Stimulated activated CD8-positive, alpha-beta memory T cell treated with anti-CD3 and anti-CD28 coated beads, Interleukin-7, amount 100 ng/mL, for 1 hour (primary cell): ENCODE measurements around the gene GANC.
"Not testable (repeated sequence)": the region's sequence is repeated elsewhere in the genome, so short reads cannot be mapped to it uniquely, and the experiment has no call there.

Experiments
- DNase-seq, 2 donors: peaks; one replicate each; pipeline ENCODE4 v3.0.0-alpha.2; 2020; ENCODE audit warnings: low read depth in 2 of 2

The GANC gene, protein sequence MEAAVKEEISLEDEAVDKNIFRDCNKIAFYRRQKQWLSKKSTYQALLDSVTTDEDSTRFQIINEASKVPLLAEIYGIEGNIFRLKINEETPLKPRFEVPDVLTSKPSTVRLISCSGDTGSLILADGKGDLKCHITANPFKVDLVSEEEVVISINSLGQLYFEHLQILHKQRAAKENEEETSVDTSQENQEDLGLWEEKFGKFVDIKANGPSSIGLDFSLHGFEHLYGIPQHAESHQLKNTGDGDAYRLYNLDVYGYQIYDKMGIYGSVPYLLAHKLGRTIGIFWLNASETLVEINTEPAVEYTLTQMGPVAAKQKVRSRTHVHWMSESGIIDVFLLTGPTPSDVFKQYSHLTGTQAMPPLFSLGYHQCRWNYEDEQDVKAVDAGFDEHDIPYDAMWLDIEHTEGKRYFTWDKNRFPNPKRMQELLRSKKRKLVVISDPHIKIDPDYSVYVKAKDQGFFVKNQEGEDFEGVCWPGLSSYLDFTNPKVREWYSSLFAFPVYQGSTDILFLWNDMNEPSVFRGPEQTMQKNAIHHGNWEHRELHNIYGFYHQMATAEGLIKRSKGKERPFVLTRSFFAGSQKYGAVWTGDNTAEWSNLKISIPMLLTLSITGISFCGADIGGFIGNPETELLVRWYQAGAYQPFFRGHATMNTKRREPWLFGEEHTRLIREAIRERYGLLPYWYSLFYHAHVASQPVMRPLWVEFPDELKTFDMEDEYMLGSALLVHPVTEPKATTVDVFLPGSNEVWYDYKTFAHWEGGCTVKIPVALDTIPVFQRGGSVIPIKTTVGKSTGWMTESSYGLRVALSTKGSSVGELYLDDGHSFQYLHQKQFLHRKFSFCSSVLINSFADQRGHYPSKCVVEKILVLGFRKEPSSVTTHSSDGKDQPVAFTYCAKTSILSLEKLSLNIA (N-terminal part only)

DNA sequence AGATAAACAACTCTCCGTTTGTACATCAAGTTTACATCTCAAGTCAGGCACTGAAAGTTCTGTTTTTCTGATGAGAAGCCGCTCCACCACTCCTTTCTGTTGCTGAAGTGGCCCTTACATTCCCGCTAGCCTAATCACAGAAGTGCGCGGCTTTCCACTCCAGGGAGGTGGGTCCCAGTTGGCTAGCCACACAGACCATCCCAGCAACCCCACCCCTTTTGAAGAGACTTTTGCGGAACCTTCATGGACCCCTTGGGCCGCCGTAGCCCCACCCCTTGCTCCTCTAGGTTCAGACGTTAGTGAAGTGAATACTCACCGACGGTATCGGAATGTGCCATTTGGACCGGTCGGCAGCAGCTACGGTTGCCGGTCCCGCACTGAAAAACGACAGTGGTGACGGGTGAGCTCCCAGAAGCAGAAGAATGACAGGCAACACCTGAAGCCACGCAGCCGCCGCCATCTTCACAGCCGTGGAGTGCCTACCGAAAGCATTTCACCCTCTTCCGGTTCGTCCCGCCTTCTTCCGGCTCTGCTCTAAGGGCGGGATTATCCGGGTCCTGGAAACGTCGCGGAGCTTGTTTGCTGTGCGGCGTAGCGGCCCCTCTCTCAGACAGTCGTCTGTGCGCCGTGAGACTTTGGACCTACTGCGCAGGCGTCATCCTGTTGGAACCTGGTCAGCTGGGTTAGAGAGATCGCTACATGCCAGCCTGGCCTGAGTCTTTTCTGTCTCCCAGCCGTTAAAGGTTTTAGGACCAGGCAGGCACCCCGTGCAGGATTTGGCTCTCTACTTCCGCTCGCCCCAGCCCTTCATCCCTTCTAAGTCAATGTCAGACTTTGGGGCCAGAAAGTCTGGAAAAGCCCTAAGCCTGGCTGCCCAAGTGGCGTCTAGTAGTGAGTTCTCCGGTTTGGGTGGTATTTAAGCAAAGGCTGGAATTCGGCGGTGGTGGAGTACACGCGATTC is at the start of gene GANC, which contains the start of gene TMEM87A:
GANC (plus strand) TSS at position 263 of the 961 bp plus-strand sequence. CDS start 1,281 bp downstream, outside the sequence.
TMEM87A (minus strand) TSS at position 495 of the 961 bp plus-strand sequence; CDS start at position 460, 35 bp downstream.
- peak; percentile 90 for DNase-seq

DNA sequence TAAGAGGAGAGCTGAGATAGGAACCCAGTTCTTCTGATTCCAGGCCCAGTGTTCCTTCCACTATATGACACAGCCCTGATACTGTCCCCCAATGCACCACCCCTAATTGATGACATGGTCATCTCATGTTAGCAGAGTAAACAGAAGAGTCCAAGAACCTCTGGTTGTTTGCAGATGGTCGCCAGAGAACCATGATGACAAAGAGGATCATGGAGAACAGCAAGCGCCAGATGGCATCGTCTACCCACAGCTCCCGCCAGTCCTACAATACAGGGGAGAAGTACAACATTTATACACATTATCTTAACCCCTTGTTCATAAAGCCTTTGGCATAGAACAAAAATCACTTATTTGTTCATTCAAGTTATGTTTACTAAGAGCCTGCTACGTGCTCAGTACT is 46.4 kb upstream of the GANC start:
- no peak for DNase-seq

DNA sequence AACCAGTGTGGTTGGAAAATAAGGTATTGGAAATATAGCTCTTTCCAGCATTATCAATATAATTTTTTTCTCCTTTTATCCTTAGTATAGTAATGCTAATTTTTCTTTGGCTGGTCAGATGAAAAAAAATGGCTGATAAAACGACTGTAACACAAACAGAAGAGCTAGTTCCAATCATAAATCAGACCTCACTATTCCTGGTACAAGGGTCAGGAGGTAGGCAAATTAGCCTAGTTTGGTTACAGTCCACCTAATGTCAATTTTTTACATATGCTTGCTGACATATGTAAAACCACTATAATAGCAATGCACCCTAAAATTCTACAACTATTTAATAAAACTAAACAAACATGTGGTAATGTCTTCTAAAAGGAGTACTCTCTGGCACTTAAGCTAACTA is 45.0 kb upstream of the GANC start:
- no peak for DNase-seq

DNA sequence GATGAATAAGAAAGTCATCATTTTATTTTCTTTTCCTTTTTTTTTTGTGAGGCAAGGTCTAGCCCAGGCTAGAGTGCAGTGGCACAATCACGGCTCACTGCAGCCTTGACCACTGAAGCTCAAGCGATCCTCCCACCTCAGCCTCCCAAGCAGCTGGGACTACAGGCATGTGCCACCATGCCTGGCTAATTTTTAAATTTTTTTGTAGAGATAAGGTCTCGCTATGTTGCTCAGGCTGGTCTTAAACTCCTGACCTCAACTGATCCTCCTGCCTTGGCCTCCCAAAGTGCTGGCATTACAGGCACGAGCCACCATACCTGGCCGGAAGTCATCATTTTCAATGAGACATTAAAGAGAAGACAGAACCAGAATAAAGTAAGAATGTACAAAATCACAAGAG is 44.0 kb upstream of the GANC start:
- DNase-seq = not testable (repeated sequence)

DNA sequence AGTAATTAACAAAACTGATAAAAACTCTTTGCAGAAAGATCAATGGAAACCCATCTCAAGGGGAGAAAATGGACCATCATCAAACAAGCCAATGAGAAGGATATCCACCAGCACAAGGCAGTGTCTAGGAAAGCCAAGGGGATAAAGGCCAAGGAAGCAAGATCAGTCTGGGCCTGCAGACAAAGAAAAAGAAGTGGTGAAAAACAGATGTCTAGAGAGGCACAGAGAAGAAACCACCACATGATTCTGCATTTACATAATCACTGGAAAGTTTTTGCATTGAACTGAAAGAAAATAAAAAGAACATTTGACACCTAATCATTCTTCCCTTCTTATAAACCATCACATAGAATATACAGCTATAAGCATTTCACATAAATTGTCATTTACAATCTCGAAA is 41.9 kb upstream of the GANC start:
- no peak for DNase-seq

DNA sequence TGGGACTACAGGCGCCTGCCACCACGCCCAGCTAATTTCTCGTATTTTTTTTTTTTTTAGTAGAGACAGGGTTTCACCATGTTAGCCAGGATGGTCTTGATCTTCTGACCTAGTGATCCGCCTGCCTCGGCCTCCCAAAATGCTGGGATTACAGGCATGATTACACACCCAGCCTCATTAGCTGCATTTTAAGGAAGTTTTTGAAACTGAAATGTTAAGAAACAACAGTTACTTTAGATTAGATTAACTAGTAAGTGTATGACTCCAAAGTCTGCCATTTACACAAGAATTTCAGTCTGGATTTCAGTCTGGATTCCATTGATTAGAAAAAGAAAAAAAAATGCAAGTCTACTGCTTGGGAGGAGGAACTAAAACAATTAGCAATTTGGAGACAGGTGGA is 40.4 kb upstream of the GANC start:
- DNase-seq = no peak

DNA sequence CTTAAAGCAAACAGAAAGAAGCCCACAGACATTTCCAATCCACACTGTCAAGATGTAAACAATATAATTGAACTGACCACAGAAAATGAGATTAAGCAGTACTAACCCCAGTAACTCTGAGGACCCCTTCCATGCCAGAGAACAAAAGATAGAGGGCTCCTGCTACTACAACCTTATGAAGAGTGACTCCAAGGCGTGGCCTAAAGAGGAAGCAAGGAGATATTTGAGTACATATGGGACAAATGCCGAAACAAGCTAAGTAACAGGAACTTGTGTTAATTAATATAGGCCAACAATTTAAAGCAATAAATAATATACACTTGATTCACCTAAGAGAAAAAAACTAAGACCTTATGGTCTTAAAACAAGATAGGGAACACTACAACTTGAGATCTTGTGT is 39.9 kb upstream of the GANC start:
- DNase-seq = no peak

DNA sequence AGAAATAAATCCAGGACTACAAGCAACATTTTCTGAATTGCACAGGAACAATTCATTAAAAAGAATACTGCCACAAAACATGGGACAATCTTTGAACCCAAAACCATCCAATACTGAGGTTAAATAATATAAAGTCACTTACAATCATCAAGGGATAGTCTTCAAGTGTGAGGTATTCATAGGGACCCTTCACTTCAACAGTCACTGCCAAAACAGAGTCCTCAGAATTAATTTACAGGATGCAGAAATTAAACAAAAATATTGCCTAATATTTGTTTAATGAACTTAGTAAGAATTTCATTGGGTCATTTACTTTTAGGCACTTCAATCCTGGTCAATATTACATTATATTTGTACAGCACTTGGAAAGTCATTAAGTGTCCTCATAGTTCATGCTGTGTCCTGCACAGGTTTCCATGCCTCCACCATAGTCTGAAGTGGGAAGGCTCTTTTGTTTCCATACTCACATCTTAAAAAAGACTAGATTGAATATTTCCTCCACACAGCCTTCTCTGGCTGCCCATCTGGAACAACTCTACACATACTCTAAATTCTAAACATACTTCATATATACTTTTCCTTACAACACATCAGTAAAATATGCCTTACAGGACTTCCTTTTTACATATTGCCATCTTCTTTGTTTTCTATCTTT is 33.3 kb upstream of the GANC start:
- DNase-seq = no peak

DNA sequence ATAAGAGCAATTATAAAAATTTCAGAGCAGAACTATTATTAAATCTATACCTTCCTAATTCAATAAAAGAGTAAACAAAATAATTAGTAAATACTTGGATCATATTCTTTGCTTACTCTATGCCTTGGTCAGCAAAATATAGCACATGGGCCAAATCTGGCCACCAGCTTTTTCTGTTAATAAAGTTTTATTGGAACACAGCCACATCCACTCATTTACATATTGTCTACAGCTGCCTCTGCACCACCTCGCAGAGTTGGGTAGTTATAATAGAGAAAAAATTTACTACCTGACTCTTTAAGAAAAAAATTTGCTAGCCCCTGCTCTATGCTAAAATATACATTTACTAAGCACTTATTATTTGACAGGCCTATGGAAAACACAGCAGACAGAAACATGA is 32.2 kb upstream of the GANC start:
- no peak for DNase-seq

DNA sequence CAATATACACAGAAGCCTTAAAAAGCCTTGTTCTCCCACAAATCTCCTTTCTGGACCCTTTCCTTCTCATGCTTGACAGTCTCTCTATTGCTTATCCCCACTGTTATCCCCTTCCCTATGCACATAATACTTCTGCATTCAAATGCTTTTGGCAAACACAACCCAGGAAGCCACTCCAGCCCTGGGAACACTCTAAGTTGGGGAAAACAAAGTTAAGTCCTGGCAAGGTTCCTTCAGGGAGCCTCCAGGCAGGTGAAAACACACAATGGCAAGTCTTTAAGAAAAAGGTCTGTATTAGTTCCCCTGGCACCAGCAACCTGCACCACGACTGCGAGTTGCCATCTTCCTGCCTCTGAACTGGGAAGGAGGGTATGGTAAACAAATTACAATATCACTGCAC is 19.7 kb upstream of the GANC start:
- DNase-seq = no peak

DNA sequence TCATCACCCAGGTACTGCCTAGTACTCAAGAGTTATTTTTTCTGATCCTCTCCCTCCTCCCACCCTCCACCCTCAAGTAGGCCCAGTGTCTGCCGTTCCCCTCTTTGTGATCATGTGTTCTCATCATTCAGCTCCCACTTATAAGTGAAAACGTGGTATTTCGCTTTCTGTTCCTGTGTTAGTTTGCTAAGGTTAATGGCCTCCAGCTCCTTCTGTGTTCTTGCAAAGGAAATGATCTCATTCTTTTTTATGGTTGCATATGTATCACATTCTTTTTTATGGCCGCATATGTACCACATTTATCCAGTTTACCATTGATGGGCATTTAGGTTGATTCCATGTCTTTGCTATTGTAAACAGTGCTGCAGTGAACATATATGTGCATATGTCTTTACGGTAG is 8.2 kb upstream of the GANC start:
- no peak for DNase-seq

DNA sequence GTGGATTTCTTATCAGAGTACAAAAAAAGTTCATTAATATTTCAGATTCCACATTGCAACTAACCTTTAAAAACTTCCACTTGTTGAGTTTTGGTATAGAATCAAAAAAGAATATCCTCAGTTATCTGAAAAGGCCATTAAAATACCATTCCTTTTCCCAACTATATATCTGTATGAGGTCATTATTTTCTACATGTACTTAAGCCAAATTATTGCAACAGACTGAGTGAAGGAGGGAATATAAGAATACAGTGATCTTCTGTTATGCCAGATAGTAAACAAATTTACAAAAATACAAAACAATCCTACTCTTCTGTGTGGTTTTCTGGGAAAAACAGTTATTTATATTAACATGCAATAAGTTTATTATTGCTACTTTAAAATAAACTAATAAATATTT is 5.7 kb upstream of the GANC start:
- no peak for DNase-seq

DNA sequence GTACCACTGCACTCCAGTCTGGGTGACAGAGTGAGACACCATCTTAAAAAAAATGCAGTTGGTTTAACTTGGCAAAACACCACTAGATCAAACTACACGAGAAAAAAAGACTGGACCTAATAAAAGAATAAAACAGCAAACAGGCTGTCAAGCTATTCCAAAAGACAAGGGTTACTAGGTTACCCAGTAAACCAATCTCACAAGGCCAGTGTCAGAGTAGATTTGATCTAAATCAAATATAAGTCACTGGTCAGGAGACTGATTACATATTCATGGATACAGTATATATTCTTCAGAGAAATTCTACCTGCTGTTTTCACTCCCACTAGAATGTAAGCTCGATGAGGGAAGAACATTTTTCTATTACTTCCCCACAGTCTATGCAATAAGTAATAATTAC is 2.5 kb upstream of the GANC start:
- no peak for DNase-seq

DNA sequence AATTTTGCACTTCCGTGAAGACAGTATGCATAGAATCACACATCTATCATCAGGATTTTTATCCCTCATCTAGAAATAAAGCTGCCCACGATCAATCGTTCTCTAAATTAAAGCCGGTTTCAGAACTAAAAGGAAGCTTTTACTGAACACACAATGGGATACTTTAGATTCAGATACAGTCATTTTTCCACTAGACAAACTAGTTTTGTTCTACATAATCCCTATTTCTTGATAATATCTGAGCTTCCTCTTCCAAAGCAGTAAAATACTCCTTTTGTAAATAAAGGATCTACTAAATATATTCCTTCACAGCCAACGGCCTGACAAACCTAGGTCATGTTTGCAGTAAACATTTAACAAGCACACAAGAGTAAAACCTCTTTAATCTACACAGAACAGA is 2.0 kb upstream of the GANC start:
- no peak for DNase-seq

DNA sequence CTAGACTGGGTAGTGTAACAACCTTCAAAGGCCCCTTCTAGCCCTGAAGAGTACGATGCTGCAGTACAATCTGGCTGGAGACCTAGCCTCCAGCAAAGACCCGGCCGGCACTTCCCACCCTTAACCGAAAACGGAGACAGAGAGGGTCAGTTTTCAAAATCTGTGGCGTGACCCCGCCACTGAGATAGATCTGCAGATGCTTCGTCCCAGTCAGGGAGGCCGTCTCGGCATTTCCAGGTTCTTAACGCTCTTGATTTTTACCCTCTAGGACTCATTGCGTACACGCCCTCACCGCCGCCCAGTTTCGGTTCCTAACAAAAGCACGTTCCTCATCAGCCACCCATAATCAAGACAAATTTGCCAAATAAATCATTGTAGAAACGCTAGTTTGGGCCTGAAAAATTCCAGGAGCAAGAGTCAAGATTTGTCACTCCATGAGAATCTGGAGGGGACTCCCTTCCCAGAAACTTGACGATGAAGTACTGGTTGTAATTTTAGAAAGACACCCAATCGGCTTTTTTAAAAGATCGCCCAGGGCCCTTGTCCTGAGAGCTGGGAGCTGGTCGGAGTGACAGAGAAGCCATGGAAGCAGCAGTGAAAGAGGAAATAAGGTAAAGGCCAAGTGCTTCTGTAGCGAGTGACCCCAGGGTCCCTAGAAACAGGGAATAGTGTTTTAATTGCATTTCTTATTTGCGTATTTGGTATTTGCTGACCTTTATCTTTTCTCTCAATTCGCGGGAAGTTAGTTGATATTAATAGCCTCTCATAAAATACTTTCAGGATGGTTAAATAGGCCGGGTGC is 1.1 kb downstream of the GANC start:
- peak; percentile 24 to 25 for DNase-seq

DNA sequence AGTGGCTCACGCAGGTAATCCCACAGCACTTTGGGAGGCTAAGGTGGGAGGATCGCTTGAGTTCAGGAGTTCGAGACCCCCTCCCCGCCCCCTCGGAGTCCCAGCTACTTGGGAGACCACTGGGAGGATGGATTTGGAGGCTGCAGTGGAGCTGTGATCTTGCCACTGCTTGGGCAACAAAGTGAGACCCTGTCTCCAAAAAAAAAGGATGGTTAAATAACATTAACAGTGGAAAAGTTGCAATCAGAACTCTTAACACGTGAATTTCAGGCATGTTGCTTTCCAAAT is 1.6 kb downstream of the GANC start:
- no peak for DNase-seq

DNA sequence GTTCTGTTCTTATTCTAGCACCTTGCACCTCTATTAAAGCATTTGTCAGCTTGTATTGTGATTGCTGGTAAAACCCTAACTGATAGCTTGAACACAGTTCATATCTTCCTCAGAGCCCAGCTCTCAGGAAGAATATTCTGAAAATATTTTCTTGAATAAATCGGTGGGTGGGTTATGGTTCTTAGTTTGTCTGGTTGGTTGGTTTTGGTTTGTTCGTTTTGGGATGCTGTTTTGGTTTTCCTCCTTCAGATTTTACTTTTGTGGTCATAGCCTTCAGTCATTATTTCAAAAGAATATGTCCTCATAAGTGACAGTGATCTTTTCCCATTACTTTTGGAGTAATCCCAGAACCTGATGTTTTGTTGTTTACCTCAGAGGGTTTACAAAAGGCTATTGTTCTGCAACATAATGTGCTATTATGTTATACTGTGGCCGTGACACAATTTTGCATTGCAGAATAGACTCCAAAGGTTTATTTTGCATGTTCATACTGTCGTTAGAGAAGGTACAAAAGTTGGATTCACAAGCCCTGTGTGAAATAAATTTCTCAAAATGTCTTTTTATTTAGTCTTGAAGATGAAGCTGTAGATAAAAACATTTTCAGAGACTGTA is 2.9 kb downstream of the GANC start:
- no peak for DNase-seq

DNA sequence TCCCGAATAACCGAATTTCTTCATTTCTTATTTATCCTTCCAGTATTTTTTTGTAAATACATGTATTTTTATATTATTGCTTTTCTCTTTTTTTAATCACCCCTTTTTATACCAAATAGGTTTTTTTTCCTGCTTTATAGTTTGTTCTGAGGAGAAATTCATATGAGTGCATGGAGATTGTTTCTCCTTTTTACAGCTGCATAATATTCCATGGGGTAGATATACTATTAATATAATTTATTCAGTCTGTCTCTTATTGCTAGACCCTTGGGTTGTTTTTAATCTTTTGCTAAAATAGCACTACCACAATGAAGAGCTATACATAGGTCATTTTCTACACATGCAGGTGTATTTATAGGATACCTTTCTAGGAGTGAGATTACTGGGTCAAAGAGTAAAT is 3.8 kb downstream of the GANC start:
- DNase-seq = no peak

DNA sequence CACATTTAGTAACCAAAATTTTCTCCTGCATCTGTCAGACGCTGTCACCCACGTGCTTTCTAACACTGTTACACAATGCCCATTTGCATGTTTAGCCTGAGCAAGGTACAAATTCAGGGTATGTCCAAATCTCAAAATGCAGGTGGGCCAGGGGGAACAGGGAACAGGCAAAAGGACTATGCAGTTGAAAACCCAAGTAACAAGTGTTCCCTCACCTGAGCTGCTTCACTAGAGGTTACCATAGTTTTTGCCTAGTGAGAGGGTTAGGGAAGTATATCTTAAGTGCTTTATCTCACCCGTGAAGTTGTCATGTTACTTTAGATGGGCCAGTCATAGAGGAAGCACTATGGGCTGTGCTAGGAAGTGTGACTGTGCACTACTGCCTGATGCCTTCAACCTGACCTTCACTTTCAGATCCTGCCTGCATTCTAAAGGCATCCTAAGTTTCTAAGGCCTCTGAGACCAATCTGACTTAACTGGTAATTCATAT is 6.3 kb downstream of the GANC start:
- no peak for DNase-seq

DNA sequence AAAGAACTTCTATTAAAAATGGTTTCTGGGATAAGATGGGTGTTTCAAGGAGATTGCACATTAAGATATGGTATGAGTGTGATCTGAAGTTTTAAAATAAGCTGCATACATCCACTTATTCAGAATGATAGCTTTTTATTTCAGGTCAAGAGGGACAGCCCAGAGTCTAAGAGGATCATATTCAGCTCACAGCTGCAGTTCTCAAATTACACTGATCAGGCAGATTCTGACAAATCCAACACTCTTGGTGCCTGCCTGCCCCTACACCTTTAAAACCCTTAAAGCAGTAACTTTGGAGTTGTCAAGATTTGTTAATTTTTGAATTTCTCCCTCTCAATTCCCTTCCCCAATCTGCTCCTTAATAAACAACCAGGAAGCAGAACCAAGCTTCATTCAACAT is 9.3 kb downstream of the GANC start:
- no peak for DNase-seq
